Hepatocyte (in vitro differentiated cells): Measurements from ENCODE around the gene SLC38A7. TPM values are rescaled to one million over a fixed set of nuclear protein-coding genes. Genes with fewer than 3 reads are reported as not detected.

Experiments
- DNase-seq: peaks from one replicate; pipeline ENCODE4 v3.0.0-alpha.2; 2016; ENCODE audit warnings: low spot score
- H2AFZ ChIP-seq: fragments of 200-600 bp; sonication (generic); 2 replicates; pipeline ENCODE4 v1.6.0; 2016; ENCODE audit warnings: antibody characterized with exemption, mild to moderate bottlenecking
- H3K27ac ChIP-seq: fragments of 200-600 bp; sonication (generic); 2 replicates; pipeline ENCODE4 v1.5.1; 2016; ENCODE audit warnings: mild to moderate bottlenecking
- H3K27me3 ChIP-seq: fragments of 200-600 bp; sonication (generic); 2 replicates; pipeline ENCODE4 v1.6.1; 2016
- H3K36me3 ChIP-seq: fragments of 200-600 bp; sonication (generic); replicated peaks from 2 replicates; pipeline ENCODE4 v1.5.1; 2016; ENCODE audit warnings: low read depth; ENCODE audit not compliant: insufficient read depth
- H3K4me1 ChIP-seq: fragments of 200-600 bp; sonication (generic); 2 replicates; pipeline ENCODE4 v1.5.1; 2016; ENCODE audit warnings: mild to moderate bottlenecking, moderate library complexity; ENCODE audit not compliant: insufficient read depth
- H3K4me2 ChIP-seq: fragments of 200-600 bp; sonication (generic); 2 replicates; pipeline ENCODE4 v1.6.0; 2016
- H3K4me3 ChIP-seq: fragments of 200-600 bp; sonication (generic); 2 replicates; pipeline ENCODE4 v1.5.1; 2016; ENCODE audit warnings: mild to moderate bottlenecking
- H3K79me2 ChIP-seq: fragments of 200-600 bp; sonication (generic); 2 replicates; pipeline ENCODE4 v1.6.0; 2017; ENCODE audit warnings: mild to moderate bottlenecking
- H3K9me2 ChIP-seq: fragments of 200-600 bp; sonication (generic); replicated peaks from 2 replicates; pipeline ENCODE4 v1.6.0; 2017; ENCODE audit warnings: mild to moderate bottlenecking; ENCODE audit not compliant: insufficient read depth
- H3K9me3 ChIP-seq: fragments of 200-600 bp; sonication (generic); 2 replicates; pipeline ENCODE4 v1.5.1; 2016; ENCODE audit warnings: low read depth, mild to moderate bottlenecking
- H4K20me1 ChIP-seq: fragments of 200-600 bp; sonication (generic); 2 replicates; pipeline ENCODE4 v1.6.0; 2016; ENCODE audit warnings: mild to moderate bottlenecking; ENCODE audit not compliant: insufficient read depth, poor library complexity, severe bottlenecking
- CTCF ChIP-seq: fragments of 200-600 bp; sonication (generic); IDR thresholded peaks from 2 replicates; pipeline ENCODE4 v1.5.1; 2016; ENCODE audit warnings: antibody characterized with exemption, mild to moderate bottlenecking; ENCODE audit not compliant: poor library complexity
- EZH2 ChIP-seq: fragments of 200-600 bp; sonication (generic); IDR thresholded peaks from 2 replicates; pipeline ENCODE4 v1.6.1; 2016; ENCODE audit warnings: antibody characterized with exemption, mild to moderate bottlenecking, borderline replicate concordance
- EZH2phosphoT487 ChIP-seq: fragments of 200-600 bp; sonication (generic); IDR thresholded peaks from one replicate; pipeline ENCODE4 v1.6.1; 2018; ENCODE audit warnings: antibody characterized with exemption, mild to moderate bottlenecking, low read depth, moderate library complexity; ENCODE audit not compliant: unreplicated experiment, severe bottlenecking
- whole genome bisulfite sequencing: methylation state at CpG from one replicate; pipeline ENCODE4 v1.1.6; 2016; ENCODE audit warnings: low lambda C conversion rate; ENCODE audit errors: missing lambda C conversion rate; 5-methylcytosine and 5-hydroxymethylcytosine counted together
- polyA plus RNA-seq: library from polyadenylated mRNA; unstranded; fragments of >200 nt; fragmentation: Nextera tagmentation; extraction: Ambion mirVana; gene quantifications from 2 replicates; pipeline ENCODE4 v1.2.1, GENCODE V29; 2016
- total RNA-seq: library from RNA; depleted of rRNA; stranded (reverse); fragments of >200 nt; gene quantifications from 2 replicates; pipeline ENCODE4 v1.2.3, GENCODE V29; 2014

The SLC38A7 gene
- total RNA-seq = 22.3 and 36.7 TPM in 2 replicates
- polyA plus RNA-seq = 25.7 and 32.5 TPM in 2 replicates

DNA sequence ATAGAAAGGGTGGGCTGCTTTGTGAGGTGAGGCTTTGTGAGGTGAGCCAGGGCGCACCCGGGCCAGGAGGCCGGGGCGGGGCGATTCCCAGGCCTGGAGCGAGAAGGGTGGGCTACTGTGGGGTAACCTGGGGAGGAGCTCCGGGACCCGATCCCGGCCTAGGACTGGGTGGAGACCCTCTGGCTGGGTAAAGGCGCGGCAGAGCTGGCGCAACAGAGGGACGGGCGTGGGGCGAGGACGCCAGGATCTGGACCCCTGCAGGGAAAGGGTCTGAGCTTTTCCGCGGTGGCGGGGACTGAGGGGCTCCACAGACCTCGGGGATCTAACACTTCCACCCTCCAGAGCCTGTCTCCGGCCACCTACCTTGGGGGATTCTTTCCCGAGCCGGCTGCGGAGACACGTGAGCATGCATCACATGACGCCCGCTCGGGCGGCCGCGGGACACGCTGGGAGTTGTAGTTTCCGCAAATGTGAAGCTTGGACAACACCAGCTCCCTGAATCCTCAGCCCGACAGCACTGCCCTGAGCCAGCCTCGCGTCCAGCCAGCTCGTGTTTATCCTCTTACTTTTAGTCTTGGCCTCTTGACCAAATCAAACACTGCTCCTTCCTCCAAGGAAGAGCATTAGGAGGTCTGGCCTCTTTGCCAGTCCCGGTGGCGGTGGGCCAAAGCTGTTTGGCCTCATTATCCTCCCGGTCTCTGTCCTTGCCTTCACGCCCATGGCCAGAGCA lies at the start of gene SLC38A7:
TSS of gene SLC38A7 (minus strand) at position 417 of the 730 bp plus-strand sequence. CDS start 4,644 bp downstream, outside the sequence.
- Histone ChIP-seq H2AFZ (peak within 1 kb of the TSS; percentile 91), H3K36me3 (no peaks in the 10 kb centered on the region), H3K9me2 (no peaks in the 10 kb centered on the region), H3K79me2 (peaks cover 21% of the 10 kb centered on the region), H4K20me1 (no peaks in the 10 kb centered on the region), H3K4me2 (peak within 1 kb of the TSS; percentile 94), H3K4me3 (peak within 1 kb of the TSS; percentile 65), H3K27me3 (no peaks in the 10 kb centered on the region), H3K4me1 (peaks cover 12% of the 10 kb centered on the region), H3K27ac (peak within 1 kb of the TSS; percentile 13), H3K9me3 (no peaks in the 10 kb centered on the region)
- peak; percentile 88 for DNase-seq
- 10% methylated on average over 36 of the region's 41 CpGs for WGBS
- TF ChIP-seq CTCF = no peak

DNA sequence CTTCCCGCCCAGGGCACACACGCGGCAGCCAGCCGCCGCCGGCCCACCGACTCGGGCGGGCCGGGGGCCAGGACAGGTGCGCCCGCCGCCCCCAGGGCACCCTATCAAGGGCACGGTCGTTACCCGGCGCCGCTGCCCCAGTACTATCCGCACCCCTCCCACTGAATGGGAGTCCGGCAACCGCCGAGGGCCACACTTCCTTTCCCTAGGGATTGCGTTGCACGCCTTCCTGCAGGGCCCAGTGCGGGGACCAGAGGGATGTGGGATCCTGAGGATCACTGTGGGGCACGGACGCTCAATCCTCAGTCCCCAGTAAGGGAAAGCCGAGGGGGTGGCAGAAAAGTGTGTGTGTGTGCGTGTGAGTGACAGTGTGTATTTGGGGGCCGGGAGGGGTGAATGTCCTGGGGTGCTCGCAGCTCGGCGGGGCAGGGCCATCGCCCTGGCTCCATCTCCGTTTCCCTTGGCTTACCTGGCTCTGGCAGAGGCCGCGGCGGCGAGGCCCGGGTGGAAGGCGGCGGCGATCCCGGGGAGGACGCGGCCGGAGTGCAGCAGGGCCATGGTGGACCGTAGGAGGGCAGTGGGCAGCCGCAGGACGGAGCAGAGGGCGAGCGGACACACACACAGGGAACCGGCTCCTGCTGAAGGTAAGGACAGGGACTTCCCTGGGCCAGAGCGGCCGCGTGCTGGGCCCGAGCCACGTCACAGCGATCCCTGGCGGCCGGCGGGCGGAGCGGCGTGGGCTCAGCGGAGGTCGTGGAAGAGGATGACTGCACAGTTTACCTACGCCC lies 49.3 kb upstream of the SLC38A7 start, which contains the start of gene GOT2:
TSS of gene GOT2 (minus strand) at position 646 of the 788 bp plus-strand sequence. CDS start at position 558, 88 bp downstream.
- peak; percentile 91 for DNase-seq
- Histone ChIP-seq H3K4me2 (peak within 1 kb of the TSS; percentile 96), H3K79me2 (peaks cover 49% of the 10 kb centered on the region), H3K4me1 (peaks cover 9% of the 10 kb centered on the region), H3K36me3 (no peaks in the 10 kb centered on the region), H3K9me2 (no peaks in the 10 kb centered on the region), H3K4me3 (peak within 1 kb of the TSS; percentile 75), H3K9me3 (no peaks in the 10 kb centered on the region), H3K27me3 (no peaks in the 10 kb centered on the region), H2AFZ (peak within 1 kb of the TSS; percentile 96), H3K27ac (peak within 1 kb of the TSS; percentile 78), H4K20me1 (peaks cover 16% of the 10 kb centered on the region)
- TF ChIP-seq EZH2phosphoT487 (no peak), CTCF (peak; percentile 96)
- WGBS = 1% methylated on average over 54 of the region's 68 CpGs

DNA sequence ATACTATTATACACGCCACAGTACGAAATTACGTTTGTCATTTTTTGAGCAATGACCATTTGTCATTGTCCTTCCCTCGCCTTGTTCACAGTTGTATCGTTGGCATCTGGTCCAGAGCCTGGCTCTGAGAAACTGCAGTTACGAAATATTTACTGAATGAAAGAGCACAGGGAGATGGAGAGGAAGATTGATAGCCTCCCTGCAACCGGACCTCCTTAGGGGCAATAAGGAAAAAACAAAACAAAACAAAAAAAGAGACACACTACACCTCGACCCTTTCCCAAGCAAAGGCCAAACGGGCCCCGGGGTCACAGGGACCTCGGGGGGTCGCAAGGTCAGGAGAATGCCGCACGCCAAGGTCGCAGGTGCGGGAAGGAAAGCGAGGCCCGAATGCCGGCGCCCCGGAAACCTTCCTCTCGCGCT lies 48.7 kb upstream of the SLC38A7 start:
- Histone ChIP-seq H3K27me3 (no peaks in the 10 kb centered on the region), H3K36me3 (no peaks in the 10 kb centered on the region), H3K27ac (peak overlapping the region; percentile 78), H3K4me3 (peak overlapping the region; percentile 75), H3K9me2 (no peaks in the 10 kb centered on the region), H3K79me2 (peaks cover 55% of the 10 kb centered on the region), H3K9me3 (no peaks in the 10 kb centered on the region), H2AFZ (peak overlapping the region; percentile 96), H3K4me2 (peak overlapping the region; percentile 96), H3K4me1 (peaks cover 9% of the 10 kb centered on the region), H4K20me1 (peaks cover 22% of the 10 kb centered on the region)
- 3% methylated on average over 22 of the region's 23 CpGs for WGBS
- no peak for TF ChIP-seq CTCF
- no peak for TF ChIP-seq EZH2phosphoT487
- no peak for TF ChIP-seq EZH2
- DNase-seq = no peak
